Fibroblast of lung (primary cell): ENCODE measurements around the gene SLC7A6OS.

Source experiments
- CTCF ChIP-seq, 2 donors: IDR thresholded peaks in 1 of 2; conservative IDR thresholded peaks in 1 of 2; 1 replicate in 1 of 2; 2 replicates in 1 of 2; pipeline ENCODE4 v1.5.1; 2011 to 2012; ENCODE audit warnings: low read length in 2 of 2, control low read depth in 1 of 2, inconsistent platforms in 1 of 2, low read depth in 1 of 2, mild to moderate bottlenecking in 1 of 2
- EZH2 ChIP-seq: IDR thresholded peaks from 2 replicates; pipeline ENCODE4 v1.5.1; 2012; ENCODE audit warnings: low read length, control low read depth, mild to moderate bottlenecking; ENCODE audit errors: missing control alignments

- TF ChIP-seq CTCF (conservative IDR thresholded peaks at IDR 0.05 in 1 of 2, IDR thresholded peaks at IDR 0.05 in 1 of 2; ENCODE audit: low read depth in 1 of 2, low read length in 2 of 2) (no peak), EZH2 (no peak)
Observed at GRCh38 chr16:68250951-68251350, 59.8 kb downstream of the SLC7A6OS start.
